K562 (cell line): ENCODE data around the gene ZNF106. TPM values are rescaled to one million over a fixed set of nuclear protein-coding genes. Genes with fewer than 3 reads are reported as not detected.

Experiments
- CTBP1 ChIP-seq: fragments of 450-650 bp; IDR thresholded peaks from 2 replicates; pipeline ENCODE4 v1.6.1; 2016; ENCODE audit warnings: borderline replicate concordance
- CXXC5 ChIP-seq: fragments of 250-450 bp; sonication (Bioruptor Pico); IDR thresholded peaks from 2 replicates; pipeline ENCODE4 v1.8.0; 2022; ENCODE audit warnings: inconsistent platforms, mild to moderate bottlenecking, moderate library complexity
- HEY1 ChIP-seq: fragments of 250-450 bp; sonication (Bioruptor Pico); IDR thresholded peaks from 2 replicates; pipeline ENCODE4 v1.5.0; 2020; ENCODE audit warnings: mild to moderate bottlenecking, moderate library complexity, borderline replicate concordance
- POLR3G ChIP-seq: IDR thresholded peaks from 2 replicates; pipeline ENCODE4 v1.6.1; 2011; ENCODE audit not compliant: insufficient read length, insufficient replicate concordance; ENCODE audit errors: extremely low read depth
- TBP ChIP-seq: optimal IDR thresholded peaks from 2 replicates; pipeline ENCODE3; 2011; ENCODE audit warnings: low read depth, low read length, improper control_type of control experiment
- ZBTB8A ChIP-seq: fragments of 450-650 bp; IDR thresholded peaks from 2 replicates; pipeline ENCODE4 v1.6.1; 2018; ENCODE audit warnings: mild to moderate bottlenecking, moderate library complexity; ENCODE audit not compliant: partially characterized antibody
- ZNF75A ChIP-seq: fragments of 450-650 bp; formaldehyde crosslinking; IDR thresholded peaks from 2 replicates; pipeline ENCODE4 v1.4.0; 2020; ENCODE audit warnings: mild to moderate bottlenecking
- ZNF764 ChIP-seq: fragments of 250-450 bp; sonication (Bioruptor Pico); IDR thresholded peaks from 2 replicates; pipeline ENCODE4 v1.4.0; 2020; ENCODE audit warnings: low read depth, mild to moderate bottlenecking, moderate library complexity
- polyA plus RNA-seq, 8 experiments: library from polyadenylated mRNA; depleted of rRNA in 4 of 8; stranded (reverse) in 5 of 8; unstranded in 3 of 8; fragments of >200 nt; fragmentation: Nextera tagmentation in 2 of 8; fragmentation: Illumina TruSeq in 1 of 8; extraction: Ambion mirVana in 2 of 8; extraction: Trizol in 1 of 8; gene quantifications; 2 replicates each; pipeline versions ENCODE4 v1.2.1 to v1.2.3, GENCODE V29; 2011 to 2014; ENCODE audit warnings: inconsistent platforms in 1 of 8, missing spikeins in 1 of 8
- total RNA-seq, 7 experiments: library from RNA; depleted of rRNA in 6 of 7; stranded (reverse); fragments of >200 nt in 6 of 7; fragmentation: Illumina TruSeq in 2 of 7; extraction: Trizol in 2 of 7; gene quantifications; 2 replicates each; pipeline versions ENCODE4 v1.2.1 to v1.2.3, GENCODE V29; 2011 to 2021; ENCODE audit warnings: low replicate concordance in 1 of 7
- TF ChIP-seq, protein P1 (sequence below), 2 experiments: fragments of 450-650 bp in 1 of 2; sonication (generic) in 1 of 2; formaldehyde crosslinking in 1 of 2; IDR thresholded peaks; 2 replicates each; pipeline versions ENCODE4 v1.7.1 to v1.9.0; 2016 to 2022; ENCODE audit warnings: inconsistent platforms in 1 of 2, mild to moderate bottlenecking in 1 of 2, missing genetic modification reagents in 1 of 2
- TF ChIP-seq, protein P2 (sequence below): fragments of 450-650 bp; IDR thresholded peaks from 2 replicates; pipeline ENCODE4 v1.7.0; 2016; ENCODE audit warnings: borderline replicate concordance

Gene ZNF106
- total and polyA plus RNA-seq, 9 of the 15 experiments (the other 6 are each of a cell fraction or from before 2014, with no cell fraction given), result 14.4 to 55.3 (median 33.7) TPM

DNA sequence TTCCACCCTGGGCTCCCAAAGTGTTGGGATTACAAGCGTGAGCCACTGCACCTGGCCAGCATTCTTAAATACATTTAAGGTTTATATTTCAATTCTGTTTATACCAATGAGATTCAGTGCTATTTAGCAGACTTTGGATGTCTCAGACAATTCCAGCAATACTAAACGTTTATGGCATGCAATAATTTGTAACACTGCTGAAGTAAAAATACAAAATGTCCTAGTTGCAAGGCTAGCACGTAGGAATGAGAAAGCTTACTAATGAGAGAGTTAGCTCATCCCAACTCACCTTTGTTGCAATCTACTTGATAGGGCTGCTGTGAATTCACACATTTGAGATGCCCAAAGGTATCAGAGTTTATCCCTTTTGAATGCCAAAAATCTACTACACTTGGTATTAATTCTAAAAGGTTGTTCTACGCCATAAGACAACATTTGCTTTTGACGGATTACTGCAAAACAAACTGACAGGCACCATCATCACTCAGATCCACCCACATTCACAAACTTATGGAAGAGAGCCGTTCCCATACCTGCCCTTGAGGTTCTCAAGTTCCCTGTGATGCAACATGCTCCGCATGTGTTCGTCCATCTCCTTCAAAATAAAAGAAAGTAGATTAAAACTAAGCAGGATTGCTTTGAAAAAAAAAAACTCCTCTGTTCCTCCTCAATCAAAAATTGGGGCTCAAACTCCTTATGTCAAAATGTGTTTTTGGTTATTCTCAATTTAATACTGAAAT lies 25.3 kb downstream of the ZNF106 start (continued):
- TF ChIP-seq, protein P1, sequence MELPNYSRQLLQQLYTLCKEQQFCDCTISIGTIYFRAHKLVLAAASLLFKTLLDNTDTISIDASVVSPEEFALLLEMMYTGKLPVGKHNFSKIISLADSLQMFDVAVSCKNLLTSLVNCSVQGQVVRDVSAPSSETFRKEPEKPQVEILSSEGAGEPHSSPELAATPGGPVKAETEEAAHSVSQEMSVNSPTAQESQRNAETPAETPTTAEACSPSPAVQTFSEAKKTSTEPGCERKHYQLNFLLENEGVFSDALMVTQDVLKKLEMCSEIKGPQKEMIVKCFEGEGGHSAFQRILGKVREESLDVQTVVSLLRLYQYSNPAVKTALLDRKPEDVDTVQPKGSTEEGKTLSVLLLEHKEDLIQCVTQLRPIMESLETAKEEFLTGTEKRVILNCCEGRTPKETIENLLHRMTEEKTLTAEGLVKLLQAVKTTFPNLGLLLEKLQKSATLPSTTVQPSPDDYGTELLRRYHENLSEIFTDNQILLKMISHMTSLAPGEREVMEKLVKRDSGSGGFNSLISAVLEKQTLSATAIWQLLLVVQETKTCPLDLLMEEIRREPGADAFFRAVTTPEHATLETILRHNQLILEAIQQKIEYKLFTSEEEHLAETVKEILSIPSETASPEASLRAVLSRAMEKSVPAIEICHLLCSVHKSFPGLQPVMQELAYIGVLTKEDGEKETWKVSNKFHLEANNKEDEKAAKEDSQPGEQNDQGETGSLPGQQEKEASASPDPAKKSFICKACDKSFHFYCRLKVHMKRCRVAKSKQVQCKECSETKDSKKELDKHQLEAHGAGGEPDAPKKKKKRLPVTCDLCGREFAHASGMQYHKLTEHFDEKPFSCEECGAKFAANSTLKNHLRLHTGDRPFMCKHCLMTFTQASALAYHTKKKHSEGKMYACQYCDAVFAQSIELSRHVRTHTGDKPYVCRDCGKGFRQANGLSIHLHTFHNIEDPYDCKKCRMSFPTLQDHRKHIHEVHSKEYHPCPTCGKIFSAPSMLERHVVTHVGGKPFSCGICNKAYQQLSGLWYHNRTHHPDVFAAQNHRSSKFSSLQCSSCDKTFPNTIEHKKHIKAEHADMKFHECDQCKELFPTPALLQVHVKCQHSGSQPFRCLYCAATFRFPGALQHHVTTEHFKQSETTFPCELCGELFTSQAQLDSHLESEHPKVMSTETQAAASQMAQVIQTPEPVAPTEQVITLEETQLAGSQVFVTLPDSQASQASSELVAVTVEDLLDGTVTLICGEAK (IDR thresholded peaks at IDR 0.05), result no peak
- TF ChIP-seq, protein P1 (CRISPR knock-in tag; IDR thresholded peaks at IDR 0.05), result no peak
- no peak for TF ChIP-seq CTBP1
- TF ChIP-seq ZNF75A, result no peak
- no peak for TF ChIP-seq HEY1 (CRISPR knock-in tag)
- TF ChIP-seq POLR3G, result no peak
- TF ChIP-seq, protein P2, sequence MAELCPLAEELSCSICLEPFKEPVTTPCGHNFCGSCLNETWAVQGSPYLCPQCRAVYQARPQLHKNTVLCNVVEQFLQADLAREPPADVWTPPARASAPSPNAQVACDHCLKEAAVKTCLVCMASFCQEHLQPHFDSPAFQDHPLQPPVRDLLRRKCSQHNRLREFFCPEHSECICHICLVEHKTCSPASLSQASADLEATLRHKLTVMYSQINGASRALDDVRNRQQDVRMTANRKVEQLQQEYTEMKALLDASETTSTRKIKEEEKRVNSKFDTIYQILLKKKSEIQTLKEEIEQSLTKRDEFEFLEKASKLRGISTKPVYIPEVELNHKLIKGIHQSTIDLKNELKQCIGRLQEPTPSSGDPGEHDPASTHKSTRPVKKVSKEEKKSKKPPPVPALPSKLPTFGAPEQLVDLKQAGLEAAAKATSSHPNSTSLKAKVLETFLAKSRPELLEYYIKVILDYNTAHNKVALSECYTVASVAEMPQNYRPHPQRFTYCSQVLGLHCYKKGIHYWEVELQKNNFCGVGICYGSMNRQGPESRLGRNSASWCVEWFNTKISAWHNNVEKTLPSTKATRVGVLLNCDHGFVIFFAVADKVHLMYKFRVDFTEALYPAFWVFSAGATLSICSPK, result no peak
- TF ChIP-seq CXXC5 (CRISPR knock-in tag), result no peak
- TF ChIP-seq ZNF764 (CRISPR knock-in tag), result no peak
- TF ChIP-seq ZBTB8A, result no peak
- TF ChIP-seq TBP, result no peak
- TF ChIP-seq, all 486 proteins: peak for 0
